A549 (cell line): Measurements from ENCODE around the gene BPIFB2.

Experiments used
- CTCF ChIP-seq: fragments of >200 bp; sonication (Bioruptor Twin); formaldehyde crosslinking; IDR thresholded peaks from 3 replicates; pipeline ENCODE4 v1.5.1; 2016
- ESRRA ChIP-seq: fragments of 150-350 bp; IDR thresholded peaks from 2 replicates; pipeline ENCODE4 v1.6.1; 2014; ENCODE audit warnings: mild to moderate bottlenecking, low read length, borderline replicate concordance
- JUN ChIP-seq, 2 experiments: fragments of >200 bp; sonication (Bioruptor Twin); formaldehyde crosslinking; IDR thresholded peaks; 2 replicates in 1 of 2; 3 replicates in 1 of 2; pipeline ENCODE4 v1.6.1; 2016 to 2017
- JUNB ChIP-seq: fragments of >200 bp; sonication (Bioruptor Twin); formaldehyde crosslinking; IDR thresholded peaks from 2 replicates; pipeline ENCODE4 v1.6.1; 2016
- MAFK ChIP-seq: fragments of 450-650 bp; IDR thresholded peaks from 2 replicates; pipeline ENCODE4 v1.6.1; 2014; ENCODE audit not compliant: partially characterized antibody
- NPAS2 ChIP-seq: fragments of 250-450 bp; sonication (Bioruptor Pico); IDR thresholded peaks from 2 replicates; pipeline ENCODE4 v1.8.0; 2022; ENCODE audit warnings: mild to moderate bottlenecking, moderate library complexity, borderline replicate concordance
- RCOR1 ChIP-seq: fragments of 150-350 bp; IDR thresholded peaks from 2 replicates; pipeline ENCODE4 v1.6.1; 2014; ENCODE audit warnings: antibody characterized with exemption, low read length, low read depth
- RFX5 ChIP-seq: fragments of 450-650 bp; IDR thresholded peaks from 2 replicates; pipeline ENCODE4 v1.7.1; 2014; ENCODE audit warnings: antibody characterized with exemption, mild to moderate bottlenecking, moderate library complexity
- ZFP36 ChIP-seq: fragments of 450-650 bp; IDR thresholded peaks from 2 replicates; pipeline ENCODE4 v1.6.1; 2014; ENCODE audit warnings: borderline replicate concordance; ENCODE audit not compliant: partially characterized antibody

GRCh38 chr20:33021879-33022278 is 14.4 kb downstream of the BPIFB2 start:
- TF ChIP-seq NPAS2 (CRISPR knock-in tag) (no peak), ZFP36 (no peak), JUNB (no peak), MAFK (no peak), JUN (IDR thresholded peaks at IDR 0.05) (no peak), ESRRA (no peak), RFX5 (no peak), CTCF (no peak), RCOR1 (no peak)
